ENCODE data around the gene FTHL17.

FTHL17 gene

GRCh38 chrX:31063114-31063513 lies 8.7 kb downstream of the FTHL17 start:
- Histone ChIP-seq H3K9me3 (ENCODE audit: control insufficient read depth, insufficient read depth, low read length) (no peaks in the 10 kb centered on the region), H3K9ac (ENCODE audit: low read depth, low read length) (no peak overlapping the region), H3K36me3 (ENCODE audit: insufficient read depth, low read length) (no peaks in the 10 kb centered on the region), H3K4me1 (ENCODE audit: insufficient read depth, low read length) (no peaks in the 10 kb centered on the region)

- H3K4me1 ChIP-seq (ENCODE audit: insufficient read depth, low read length), result no peaks in the 10 kb centered on the region
Measured at GRCh38 chrX:31061091-31061490, 10.8 kb downstream of the FTHL17 start.

GRCh38 chrX:31060016-31060415 lies 11.8 kb downstream of the FTHL17 start:
- Histone ChIP-seq H3K36me3 (ENCODE audit: insufficient read depth, low read length) (no peaks in the 10 kb centered on the region), H3K9me3 (ENCODE audit: control insufficient read depth, insufficient read depth, low read length) (no peaks in the 10 kb centered on the region), H3K9ac (ENCODE audit: low read depth, low read length) (no peak overlapping the region), H3K4me1 (ENCODE audit: insufficient read depth, low read length) (no peaks in the 10 kb centered on the region)

More at GRCh38 chrX:31061091-31061490, 10.8 kb downstream of the FTHL17 start:
- no peaks in the 10 kb centered on the region for H3K36me3 ChIP-seq (ENCODE audit: insufficient read depth, low read length)
- H3K9ac ChIP-seq (ENCODE audit: low read depth, low read length), result no peak overlapping the region
- H3K9me3 ChIP-seq (ENCODE audit: control insufficient read depth, insufficient read depth, low read length), result no peaks in the 10 kb centered on the region

- Histone ChIP-seq H3K4me1 (ENCODE audit: insufficient read depth, low read length) (no peaks in the 10 kb centered on the region), H3K36me3 (ENCODE audit: insufficient read depth, low read length) (no peaks in the 10 kb centered on the region), H3K9me3 (ENCODE audit: control insufficient read depth, insufficient read depth, low read length) (no peaks in the 10 kb centered on the region), H3K9ac (ENCODE audit: low read depth, low read length) (no peak overlapping the region)
Measured at GRCh38 chrX:31058284-31058683, 13.6 kb downstream of the FTHL17 start.

GRCh38 chrX:31057691-31058090 lies 14.2 kb downstream of the FTHL17 start:
- Histone ChIP-seq H3K9me3 (ENCODE audit: control insufficient read depth, insufficient read depth, low read length) (no peaks in the 10 kb centered on the region), H3K4me1 (ENCODE audit: insufficient read depth, low read length) (no peaks in the 10 kb centered on the region), H3K36me3 (ENCODE audit: insufficient read depth, low read length) (no peaks in the 10 kb centered on the region), H3K9ac (ENCODE audit: low read depth, low read length) (no peak overlapping the region)

- H3K4me1 ChIP-seq (ENCODE audit: insufficient read depth, low read length), result no peaks in the 10 kb centered on the region
Measured at GRCh38 chrX:31057291-31057690, 14.6 kb downstream of the FTHL17 start.

GRCh38 chrX:31053621-31054020 lies 18.2 kb downstream of the FTHL17 start:
- Histone ChIP-seq H3K36me3 (ENCODE audit: insufficient read depth, low read length) (no peaks in the 10 kb centered on the region), H3K4me1 (ENCODE audit: insufficient read depth, low read length) (no peaks in the 10 kb centered on the region), H3K9ac (ENCODE audit: low read depth, low read length) (no peak overlapping the region), H3K9me3 (ENCODE audit: control insufficient read depth, insufficient read depth, low read length) (no peaks in the 10 kb centered on the region)

More at GRCh38 chrX:31057291-31057690, 14.6 kb downstream of the FTHL17 start:
- no peaks in the 10 kb centered on the region for H3K36me3 ChIP-seq (ENCODE audit: insufficient read depth, low read length)
- no peaks in the 10 kb centered on the region for H3K9me3 ChIP-seq (ENCODE audit: control insufficient read depth, insufficient read depth, low read length)
- H3K9ac ChIP-seq (ENCODE audit: low read depth, low read length), result no peak overlapping the region

- Histone ChIP-seq H3K9ac (ENCODE audit: low read depth, low read length) (no peak overlapping the region), H3K36me3 (ENCODE audit: insufficient read depth, low read length) (no peaks in the 10 kb centered on the region), H3K9me3 (ENCODE audit: control insufficient read depth, insufficient read depth, low read length) (no peaks in the 10 kb centered on the region), H3K4me1 (ENCODE audit: insufficient read depth, low read length) (peaks cover 9% of the 10 kb centered on the region; the same call in 1 of the 2 replicates)
Measured at GRCh38 chrX:31039327-31039711, 32.5 kb downstream of the FTHL17 start.

- H3K9me3 ChIP-seq (ENCODE audit: control insufficient read depth, insufficient read depth, low read length), result no peaks in the 10 kb centered on the region
- H3K4me1 ChIP-seq (ENCODE audit: insufficient read depth, low read length), result peaks cover 9% of the 10 kb centered on the region; the same call in 1 of the 2 replicates
- no peak overlapping the region for H3K9ac ChIP-seq (ENCODE audit: low read depth, low read length)
- no peaks in the 10 kb centered on the region for H3K36me3 ChIP-seq (ENCODE audit: insufficient read depth, low read length)
Measured at GRCh38 chrX:31038575-31039326, 33.1 kb downstream of the FTHL17 start.

- H3K9ac ChIP-seq (ENCODE audit: low read depth, low read length), result no peak overlapping the region
- peaks cover 9% of the 10 kb centered on the region; the same call in 1 of the 2 replicates for H3K4me1 ChIP-seq (ENCODE audit: insufficient read depth, low read length)
- no peaks in the 10 kb centered on the region for H3K36me3 ChIP-seq (ENCODE audit: insufficient read depth, low read length)
- H3K9me3 ChIP-seq (ENCODE audit: control insufficient read depth, insufficient read depth, low read length), result no peaks in the 10 kb centered on the region
Measured at GRCh38 chrX:31036895-31037294, 34.9 kb downstream of the FTHL17 start.

GRCh38 chrX:31027351-31027750 lies 44.5 kb downstream of the FTHL17 start:
- Histone ChIP-seq H3K9me3 (ENCODE audit: control insufficient read depth, insufficient read depth, low read length) (no peaks in the 10 kb centered on the region), H3K4me1 (ENCODE audit: insufficient read depth, low read length) (no peaks in the 10 kb centered on the region), H3K9ac (ENCODE audit: low read depth, low read length) (no peak overlapping the region), H3K36me3 (ENCODE audit: insufficient read depth, low read length) (no peaks in the 10 kb centered on the region)

- no peak overlapping the region for H3K9ac ChIP-seq (ENCODE audit: low read depth, low read length)
- H3K4me1 ChIP-seq (ENCODE audit: insufficient read depth, low read length), result no peaks in the 10 kb centered on the region
- H3K36me3 ChIP-seq (ENCODE audit: insufficient read depth, low read length), result no peaks in the 10 kb centered on the region
- no peaks in the 10 kb centered on the region for H3K9me3 ChIP-seq (ENCODE audit: control insufficient read depth, insufficient read depth, low read length)
Measured at GRCh38 chrX:31024866-31025265, 47.0 kb downstream of the FTHL17 start.

GRCh38 chrX:31021537-31021936 lies 50.3 kb downstream of the FTHL17 start:
- H3K9ac ChIP-seq (ENCODE audit: low read depth, low read length), result no peak overlapping the region
- H3K4me1 ChIP-seq (ENCODE audit: insufficient read depth, low read length), result no peaks in the 10 kb centered on the region
- H3K36me3 ChIP-seq (ENCODE audit: insufficient read depth, low read length), result no peaks in the 10 kb centered on the region
- H3K9me3 ChIP-seq (ENCODE audit: control insufficient read depth, insufficient read depth, low read length), result no peaks in the 10 kb centered on the region

Measured in ES-I3 (cell line).